HG02852 (cell line): ENCODE measurements around the gene CLTRN.
"Not testable (repeated sequence)": the region's sequence is repeated elsewhere in the genome, so short reads cannot be mapped to it uniquely, and the experiment has no call there.

ENCODE experiments used
- ATAC-seq: cut with Tn5 transposase; IDR thresholded peaks from one replicate; pipeline ENCODE4 v1.9.1; 2021; ENCODE audit warnings: mild to moderate bottlenecking, moderate library complexity; ENCODE audit not compliant: unreplicated experiment

Gene CLTRN, protein sequence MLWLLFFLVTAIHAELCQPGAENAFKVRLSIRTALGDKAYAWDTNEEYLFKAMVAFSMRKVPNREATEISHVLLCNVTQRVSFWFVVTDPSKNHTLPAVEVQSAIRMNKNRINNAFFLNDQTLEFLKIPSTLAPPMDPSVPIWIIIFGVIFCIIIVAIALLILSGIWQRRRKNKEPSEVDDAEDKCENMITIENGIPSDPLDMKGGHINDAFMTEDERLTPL

DNA sequence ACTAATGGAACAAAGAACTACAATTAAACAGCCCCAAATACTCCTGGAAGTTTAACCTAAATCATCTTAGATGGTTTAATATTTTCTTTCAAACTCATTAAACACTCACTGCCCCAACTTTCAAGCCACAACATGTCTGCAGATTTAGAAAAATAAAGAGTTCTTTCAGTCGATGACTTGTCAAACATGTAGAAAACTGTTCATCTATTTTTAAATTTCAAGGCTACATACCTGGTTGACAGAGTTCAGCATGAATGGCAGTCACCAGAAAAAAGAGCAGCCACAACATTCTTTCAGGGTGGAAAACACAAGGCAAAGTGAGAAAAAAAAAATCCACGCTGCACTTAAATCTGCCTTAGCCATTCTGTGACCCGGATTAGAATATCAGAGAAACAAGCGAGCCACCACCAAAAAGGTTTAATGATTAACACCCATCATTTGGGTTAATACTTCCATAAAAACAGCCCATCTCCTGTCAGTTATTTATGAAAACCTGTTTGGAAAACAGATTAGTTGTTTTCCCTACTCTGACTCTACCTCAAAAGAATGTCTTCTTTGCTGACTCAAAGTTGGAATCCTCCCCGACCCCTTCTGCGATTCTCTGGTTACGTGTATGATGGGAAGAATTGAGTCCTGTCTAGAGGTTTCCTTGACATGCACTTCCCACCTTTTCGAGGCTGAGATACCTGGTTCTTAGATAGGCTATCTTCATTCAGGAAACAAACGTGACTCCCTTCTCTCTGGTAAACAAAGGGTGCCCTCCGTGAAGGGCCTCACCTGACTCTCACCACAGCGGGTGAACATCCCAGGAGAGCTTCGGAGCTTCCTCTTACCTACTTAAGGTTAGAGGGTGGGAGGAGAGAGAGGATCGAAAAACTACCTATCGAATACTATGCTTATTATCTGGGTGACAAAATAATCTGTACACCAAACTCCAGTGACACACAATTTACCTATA lies at the start of gene CLTRN:
Gene CLTRN, minus strand, starts transcription at position 319 of the 958 bp plus-strand sequence. Its CDS starts 30 bp downstream, at position 289.
- no peak for ATAC-seq

DNA sequence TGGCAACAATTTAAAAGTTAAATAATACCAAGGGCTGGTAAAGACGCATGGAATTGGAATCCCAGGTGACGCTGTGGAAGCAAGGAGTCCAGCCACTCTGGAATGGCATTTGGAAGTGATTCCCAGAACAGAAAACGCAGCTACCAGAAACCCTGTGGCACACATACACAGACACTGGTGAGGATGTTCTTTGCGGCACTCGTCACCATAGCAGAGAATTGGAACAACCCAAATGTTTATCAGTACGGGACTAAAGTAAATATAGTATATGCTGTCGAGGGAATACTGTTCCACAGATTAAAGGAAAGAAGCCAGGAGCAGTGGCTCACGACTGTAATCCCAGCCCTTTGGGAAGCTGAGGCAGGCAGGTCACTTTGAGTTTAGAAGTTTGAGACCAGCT lies 39.7 kb upstream of the CLTRN start:
- not testable (repeated sequence) for ATAC-seq

DNA sequence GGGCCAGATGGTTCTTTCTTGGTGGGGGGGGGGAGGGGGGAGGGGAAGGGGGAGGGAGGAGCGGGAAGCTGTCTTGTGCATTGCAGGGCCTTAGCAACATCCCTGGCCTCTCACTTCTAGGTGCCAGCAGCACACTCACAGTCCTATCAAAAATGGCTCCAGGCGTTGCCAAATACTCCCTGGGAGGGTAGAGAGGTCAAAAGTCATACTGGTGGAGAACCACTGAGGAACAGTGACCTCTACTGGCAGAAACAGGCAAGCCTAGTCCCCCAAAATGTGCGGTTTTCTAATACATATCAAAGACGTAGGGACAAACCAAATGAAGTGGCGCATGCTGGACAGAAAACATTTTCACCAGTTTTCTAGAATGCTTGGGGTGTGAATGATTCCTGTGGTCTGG lies 39.2 kb upstream of the CLTRN start:
- ATAC-seq, result peak; percentile 72

DNA sequence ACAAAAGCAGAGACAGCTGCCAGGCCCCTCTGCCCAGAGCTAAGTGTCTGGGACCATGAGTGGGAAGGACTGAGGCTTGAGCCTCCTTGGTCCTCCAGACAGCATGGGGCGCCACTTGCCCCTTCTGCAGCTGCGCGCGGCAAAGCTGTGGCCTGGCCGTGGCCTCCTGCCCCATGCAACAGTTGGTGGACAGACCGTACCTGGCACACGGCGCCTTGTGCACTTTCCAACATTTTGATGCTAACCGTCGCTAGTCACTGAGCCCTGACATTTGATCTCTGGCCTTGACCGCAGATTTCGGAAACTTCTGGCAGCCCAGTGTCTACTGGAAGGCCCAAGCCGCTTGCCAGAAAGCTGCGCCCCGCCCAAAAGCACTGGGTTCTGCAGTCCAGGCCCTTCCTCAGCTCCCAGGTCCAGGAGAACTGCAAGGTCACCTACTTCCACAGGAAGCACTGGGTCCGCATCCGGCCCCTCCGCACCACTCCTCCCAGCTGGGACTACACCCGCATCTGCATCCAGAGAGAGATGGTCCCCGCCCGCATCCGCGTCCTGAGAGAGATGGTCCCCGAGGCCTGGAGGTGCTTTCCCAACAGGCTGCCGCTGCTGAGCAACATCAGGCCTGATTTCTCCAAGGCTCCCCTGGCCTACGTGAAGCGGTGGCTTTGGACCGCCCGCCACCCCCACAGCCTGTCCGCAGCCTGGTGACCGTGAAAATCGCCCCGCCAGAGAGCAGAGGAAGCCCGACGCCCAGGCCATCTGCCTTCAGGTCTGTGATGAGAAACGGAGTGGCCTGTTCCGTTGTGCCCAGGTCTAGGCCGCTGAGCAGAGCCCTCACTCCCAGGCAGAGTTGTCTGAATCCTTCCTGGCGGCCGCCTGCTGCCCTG lies 38.1 kb upstream of the CLTRN start:
- ATAC-seq, result no peak

DNA sequence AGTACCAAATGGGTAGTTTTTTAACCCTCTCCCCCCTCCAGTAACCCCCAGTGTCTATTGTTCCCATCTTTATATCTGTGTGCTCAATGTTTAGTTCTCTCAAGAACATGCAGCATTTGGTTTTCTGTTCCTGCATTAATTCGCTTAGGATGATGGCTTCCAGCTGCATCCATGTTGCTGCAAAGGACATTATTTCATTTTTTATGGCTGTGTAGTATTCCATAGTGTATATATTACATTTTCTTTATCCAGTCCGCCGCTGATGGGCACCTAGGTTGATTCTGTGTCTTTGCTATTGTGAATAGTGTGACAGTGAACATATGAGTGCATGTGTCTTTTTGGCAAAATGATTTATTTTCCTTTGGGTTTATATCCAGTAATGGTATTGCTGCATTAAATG lies 31.9 kb upstream of the CLTRN start:
- no peak for ATAC-seq

DNA sequence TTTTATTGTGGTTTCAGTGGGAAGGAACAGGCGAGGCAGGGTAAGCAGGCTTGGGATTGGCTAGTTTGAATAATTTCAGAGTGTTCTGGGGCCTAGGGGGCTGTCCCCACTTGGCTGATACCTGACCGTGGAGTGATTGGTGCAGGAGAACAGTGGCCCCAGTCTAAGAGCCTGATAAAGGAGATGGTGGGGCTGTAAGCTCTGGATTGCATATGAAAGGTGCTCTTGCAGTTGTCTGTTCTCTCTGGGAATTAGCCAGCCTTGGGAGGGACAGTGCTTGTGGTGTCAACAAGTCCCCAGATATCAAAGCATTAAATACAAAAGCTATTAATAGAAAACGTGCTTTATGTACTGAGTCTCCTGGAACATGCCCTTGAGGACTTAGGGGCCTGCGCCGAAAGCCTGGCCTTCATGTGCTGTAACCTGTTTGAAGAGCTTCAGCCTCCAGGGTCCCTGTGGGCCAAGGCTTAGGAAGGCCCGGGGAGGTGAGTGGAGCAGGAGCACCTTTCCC lies 30.4 kb upstream of the CLTRN start:
- ATAC-seq, result no peak

DNA sequence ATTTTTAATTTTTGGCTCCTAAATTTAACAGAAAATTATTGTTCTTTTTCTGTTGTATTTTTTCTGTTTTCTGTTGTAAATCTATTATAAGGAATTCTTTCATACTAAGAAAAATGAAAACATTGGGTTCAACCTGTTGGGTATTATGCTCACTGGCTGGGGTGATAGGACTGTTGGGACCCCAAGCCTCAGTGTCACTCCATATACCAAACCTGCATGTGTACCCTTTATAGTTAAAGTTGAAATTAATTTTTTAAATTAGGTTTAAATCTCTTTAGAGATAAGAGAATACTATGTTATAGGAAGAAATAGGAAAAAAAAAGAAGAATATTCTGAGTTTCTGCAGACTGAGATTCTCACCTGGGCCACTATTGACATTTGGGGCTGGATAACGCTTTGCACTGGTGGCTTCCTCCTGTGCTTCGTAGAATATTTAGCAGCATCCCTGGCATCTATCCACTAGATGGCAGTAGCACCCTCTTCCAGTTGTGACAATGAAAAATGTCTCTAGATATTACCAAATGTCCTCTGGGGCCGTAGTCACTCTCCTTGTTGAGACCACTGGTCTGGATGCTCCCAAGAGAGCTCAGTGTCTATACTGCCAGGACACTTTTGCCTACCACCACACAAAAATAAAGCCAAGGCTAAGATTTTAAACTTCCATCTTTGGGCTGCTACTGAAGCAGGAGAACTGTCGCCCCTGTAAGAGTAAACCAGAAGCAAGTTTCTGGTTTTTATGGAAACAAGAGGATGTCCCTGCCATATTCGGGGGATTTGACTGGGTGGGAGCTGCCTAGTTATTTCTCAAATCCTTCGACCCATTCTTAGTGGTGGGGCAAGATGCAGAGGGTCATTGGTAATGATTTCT lies 22.4 kb upstream of the CLTRN start:
- peak; percentile 97 for ATAC-seq

DNA sequence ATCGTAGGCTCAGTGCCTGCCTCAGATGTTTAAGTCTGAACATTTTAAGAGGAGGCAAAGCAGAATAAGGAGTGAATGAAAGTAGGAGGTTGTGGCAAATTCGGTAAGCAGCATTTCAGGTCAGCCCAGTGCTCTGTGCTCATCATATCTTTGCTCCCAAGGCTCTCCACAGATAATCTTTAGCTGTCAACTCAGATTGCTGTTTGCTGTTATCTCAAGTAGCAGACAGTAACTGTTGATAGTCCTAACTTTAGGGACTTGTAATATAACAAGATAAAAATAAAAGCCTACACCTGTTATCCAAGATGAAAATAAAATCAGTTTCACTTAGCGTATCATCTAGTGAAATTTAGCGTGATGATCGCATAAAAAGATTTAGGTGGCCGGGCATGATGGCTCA lies 18.6 kb upstream of the CLTRN start:
- ATAC-seq, result no peak

DNA sequence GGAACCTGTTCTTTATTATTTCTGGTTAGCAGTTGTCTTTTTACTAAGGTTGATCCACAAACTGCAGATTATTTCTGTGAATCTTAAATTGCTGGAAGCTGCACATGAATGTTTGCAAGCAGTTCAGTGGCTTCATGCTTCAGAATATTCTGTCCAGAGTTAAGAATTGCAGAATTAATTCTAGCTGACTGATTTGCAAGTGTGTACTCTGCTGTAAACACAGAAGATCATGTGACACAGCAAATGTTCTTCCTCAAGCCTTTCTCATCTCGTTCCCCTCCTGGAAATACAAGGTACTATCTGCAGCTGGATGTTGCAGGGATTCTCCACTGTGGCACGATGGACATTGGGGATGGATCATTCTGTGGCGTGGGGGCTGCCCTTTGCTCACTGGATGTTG lies 16.8 kb upstream of the CLTRN start:
- ATAC-seq, result no peak

DNA sequence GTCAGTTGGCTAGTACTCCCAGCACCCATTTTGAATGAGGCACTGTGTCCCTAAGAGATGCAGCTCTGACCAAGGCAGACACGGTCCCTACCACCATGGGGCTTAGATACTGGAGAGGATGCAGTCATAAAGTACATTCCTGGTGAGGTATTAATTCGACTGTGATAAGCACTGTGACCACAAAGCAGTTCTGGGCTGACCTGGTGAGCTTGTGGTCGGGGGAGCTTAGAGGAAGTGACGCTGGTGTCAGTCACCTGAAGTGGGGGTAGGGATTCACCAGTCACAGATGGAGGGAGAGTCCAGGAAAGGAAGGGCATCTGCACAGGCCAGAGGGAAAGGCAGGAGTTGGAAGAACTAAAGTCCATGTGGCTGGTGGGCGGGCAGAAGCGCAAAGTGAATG lies 15.8 kb upstream of the CLTRN start:
- no peak for ATAC-seq

DNA sequence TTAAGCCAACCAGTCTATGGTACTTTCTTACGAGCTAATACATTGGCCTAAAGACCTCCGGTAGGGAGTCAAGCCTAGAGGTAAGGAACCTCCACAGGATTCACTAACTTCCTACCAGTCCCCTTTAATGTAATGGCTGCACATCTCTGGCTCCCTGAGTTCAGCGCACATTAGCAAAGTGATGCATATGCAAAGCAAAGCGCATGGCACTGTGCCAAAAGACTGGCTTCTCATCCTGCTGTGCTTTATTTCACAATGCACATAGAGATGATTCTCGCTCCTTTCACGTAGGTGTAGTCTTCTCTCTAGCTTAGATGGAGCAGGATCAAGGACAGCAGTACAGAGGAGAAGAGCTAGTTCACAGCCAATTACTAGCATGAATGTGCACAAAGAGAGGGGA lies 14.6 kb upstream of the CLTRN start:
- no peak for ATAC-seq

DNA sequence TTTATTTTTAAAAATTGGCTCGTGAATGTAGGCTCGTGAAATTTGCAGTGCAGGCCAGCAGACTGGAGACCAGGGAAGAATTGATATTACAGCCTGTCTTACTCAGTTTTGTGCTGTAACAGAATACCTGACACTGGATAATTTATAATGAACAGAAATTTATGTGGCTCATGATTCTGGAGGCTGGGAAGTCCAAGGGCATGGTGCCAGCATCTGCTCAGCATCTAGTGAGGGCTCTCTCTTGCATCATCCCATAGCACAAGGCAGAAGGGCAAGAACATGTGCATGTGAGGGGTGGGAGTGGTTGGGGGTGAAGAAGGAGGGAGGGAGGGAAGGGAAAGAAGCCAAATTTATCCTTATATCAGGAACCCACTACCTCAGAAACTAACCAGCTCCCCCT lies 13.7 kb upstream of the CLTRN start:
- ATAC-seq, result no peak

DNA sequence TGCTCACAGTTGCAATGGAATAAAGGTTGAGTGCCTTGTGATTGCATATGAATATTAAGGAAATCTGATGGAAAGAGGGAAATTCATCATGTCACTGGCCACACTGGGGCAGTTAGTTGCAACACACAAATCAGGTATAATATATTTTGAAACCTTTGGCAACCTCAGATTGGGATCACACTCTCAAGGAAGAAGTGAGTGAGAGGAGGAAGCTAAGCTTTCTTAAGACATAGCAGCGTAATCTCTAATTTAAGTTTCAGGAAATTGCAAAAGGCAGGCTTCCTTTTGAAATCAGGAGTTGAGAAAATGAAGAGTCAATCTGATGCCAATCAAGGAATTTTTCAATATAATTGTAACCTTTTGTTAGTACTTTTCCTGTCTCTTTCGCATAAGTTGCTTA lies 12.3 kb upstream of the CLTRN start:
- ATAC-seq, result no peak

DNA sequence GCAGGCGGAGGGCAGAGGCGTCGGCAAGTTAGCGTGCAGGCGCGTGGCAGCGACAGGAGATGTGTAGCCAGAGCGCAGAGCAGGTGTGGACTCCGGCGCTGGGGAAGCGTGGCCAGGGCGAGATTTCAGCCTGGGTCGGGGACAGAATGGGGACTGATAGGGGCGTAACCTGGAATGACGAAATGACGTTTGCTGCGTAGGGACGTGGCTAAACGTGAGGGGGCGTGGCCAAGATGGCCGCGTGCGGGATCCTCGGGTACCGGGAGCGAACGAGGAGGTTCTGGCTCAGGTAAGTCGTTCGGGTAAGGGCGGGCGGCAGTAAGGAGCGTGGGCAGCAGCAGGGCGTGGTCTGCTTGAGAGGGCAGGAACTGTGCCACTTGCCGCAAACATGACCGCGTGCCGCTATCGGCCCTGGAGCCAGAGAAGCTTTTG lies 10.9 kb upstream of the CLTRN start:
- peak; percentile 67 for ATAC-seq

DNA sequence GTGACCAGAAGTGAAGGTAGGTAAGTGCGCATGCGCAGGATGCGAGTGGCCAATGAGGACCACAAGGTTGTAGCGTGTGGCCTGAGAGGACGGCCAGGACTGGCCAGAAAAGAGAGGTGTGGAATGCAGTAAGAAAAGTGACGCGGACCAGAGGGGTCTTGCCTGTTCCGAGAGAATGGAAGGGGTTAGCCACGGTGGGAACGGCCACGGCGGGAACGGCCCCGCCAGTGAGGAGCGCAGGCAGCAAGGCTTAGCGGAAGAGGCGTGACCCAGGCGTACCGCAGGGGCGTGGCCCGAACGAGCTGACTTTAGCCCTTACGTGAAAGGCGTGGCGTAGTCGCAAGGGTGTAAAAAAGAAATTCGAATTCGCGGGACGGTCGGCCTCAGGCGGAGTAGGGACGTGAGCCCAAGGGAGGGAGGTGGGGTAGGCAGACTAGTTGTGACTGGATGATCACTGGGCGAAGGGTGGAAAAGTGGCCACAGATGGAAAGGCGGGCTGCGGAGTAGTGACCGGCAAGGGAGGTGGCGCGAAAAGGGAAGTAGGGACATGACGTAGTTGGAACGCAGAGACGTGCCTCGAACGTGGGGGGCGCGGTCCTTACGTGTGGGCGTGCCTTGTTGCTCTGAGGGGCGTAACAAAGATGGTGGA lies 10.4 kb upstream of the CLTRN start:
- peak; percentile 81 for ATAC-seq

DNA sequence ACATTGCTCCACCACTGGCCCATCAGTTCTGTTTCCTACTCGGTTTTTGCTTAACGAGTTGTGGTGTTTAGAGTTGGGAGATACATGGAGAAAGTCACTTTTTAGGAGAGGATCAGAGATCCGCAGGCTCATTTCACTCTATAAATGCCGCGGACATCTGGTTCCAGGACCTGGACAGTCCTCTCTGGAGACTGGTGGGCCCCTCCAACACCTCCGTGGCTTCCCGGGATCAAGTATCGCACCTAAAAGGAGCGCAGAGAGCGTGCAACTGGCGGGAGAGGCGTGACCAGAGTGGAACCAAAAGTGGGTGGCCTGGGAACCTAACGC lies 9.9 kb upstream of the CLTRN start:
- no peak for ATAC-seq

DNA sequence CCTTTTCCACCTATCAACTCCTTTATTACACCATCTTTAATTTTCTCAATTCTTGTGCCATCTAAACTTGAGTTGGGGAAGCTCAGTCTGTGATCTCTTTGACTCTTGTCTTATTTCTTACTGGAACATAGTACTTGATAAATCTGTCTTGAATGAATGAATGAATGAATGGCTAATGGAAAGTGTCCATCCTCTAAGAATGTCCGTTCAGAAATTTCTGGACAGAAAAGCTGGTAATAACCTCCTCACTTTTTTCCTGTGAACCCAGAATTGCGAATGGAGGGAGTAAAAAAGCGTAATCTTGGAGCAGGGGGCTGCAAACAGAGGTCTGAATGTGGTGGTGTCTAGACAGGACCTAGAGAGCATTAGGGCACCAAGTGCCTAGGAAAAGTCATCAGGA lies 9.4 kb upstream of the CLTRN start:
- ATAC-seq, result no peak

DNA sequence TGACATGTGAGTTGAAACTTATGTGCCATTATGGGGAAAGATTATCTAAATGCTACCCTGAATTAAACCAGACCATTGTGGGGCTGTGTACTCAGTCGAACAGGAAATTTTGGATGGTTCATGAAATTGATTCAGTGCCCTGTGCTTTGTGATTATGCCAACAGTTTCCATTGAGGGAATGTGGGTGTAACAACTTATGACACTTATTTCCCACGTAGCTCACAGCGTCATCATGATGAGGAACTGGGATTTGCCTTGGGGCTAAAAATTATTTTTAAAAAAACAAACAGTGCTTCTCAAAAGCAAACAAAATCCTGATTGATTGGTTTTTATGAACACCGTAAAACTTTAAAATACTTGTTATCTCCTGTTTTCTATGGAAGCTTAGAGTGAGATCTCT lies 8.3 kb upstream of the CLTRN start:
- ATAC-seq, result no peak

DNA sequence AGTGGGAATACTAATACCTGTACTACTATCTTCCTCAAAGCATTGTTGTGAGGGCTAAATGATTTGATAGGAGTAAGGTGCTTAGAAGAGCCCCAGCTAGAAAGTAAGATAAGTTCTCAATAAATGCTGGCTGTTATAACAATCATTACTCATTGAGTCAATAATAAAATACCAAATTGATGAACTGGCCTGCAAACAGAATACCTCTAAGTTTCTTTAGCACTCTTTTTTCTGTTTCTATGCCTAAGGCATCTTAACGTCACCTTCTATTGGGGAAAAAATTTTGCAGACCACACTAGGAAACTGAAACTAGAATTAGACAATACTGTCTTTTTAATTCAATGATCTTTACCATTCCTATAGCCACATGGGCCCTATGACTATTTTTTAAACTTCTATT lies 1.2 kb downstream of the CLTRN start:
- ATAC-seq, result no peak

DNA sequence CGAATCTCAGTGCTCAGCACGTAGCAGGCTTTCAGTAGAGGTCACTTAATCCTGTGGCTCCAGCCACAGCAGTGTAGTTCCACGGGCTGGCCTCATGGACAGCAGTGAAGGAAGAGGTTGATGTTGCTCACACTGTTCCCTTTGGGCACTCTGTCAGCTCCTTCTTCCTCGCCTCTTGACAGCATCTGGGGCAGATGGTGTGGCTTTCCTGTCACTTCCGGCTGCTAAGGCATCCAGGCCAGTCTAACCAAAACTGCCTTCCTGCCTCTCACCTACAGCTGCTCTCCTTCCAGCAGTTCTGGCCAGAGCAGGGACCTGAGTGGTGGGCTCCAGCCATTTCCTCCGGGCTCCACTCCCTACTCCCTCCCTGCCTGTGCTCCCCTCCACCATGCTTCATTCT lies 9.8 kb downstream of the CLTRN start:
- not testable (repeated sequence) for ATAC-seq
